Large intestine (tissue), 3 donors: ENCODE data around the gene ALX4. TPM values are rescaled to one million over a fixed set of nuclear protein-coding genes. Genes with fewer than 3 reads are reported as not detected.

Experiments
- DNase-seq, 2 donors: peaks; one replicate each; pipeline versions ENCODE4 v3.0.0 to v3.0.0-alpha.2; 2013
- H3K27ac ChIP-seq: one replicate; pipeline ENCODE4 v1.5.1; 2013; ENCODE audit warnings: low read length
- H3K27me3 ChIP-seq: 2 replicates; pipeline ENCODE4 v1.6.1; 2013; ENCODE audit warnings: low read length; ENCODE audit not compliant: control insufficient read depth, insufficient read depth
- H3K36me3 ChIP-seq: 2 replicates; pipeline ENCODE4 v1.6.1; 2013; ENCODE audit warnings: low read length; ENCODE audit not compliant: control insufficient read depth, insufficient read depth
- H3K4me1 ChIP-seq: one replicate; pipeline ENCODE4 v1.6.1; 2013; ENCODE audit warnings: low read length; ENCODE audit not compliant: control insufficient read depth, insufficient read depth
- H3K4me3 ChIP-seq: one replicate; pipeline ENCODE4 v1.5.1; 2013; ENCODE audit warnings: low read length
- H3K9me3 ChIP-seq: one replicate; pipeline ENCODE4 v1.6.1; 2013; ENCODE audit warnings: mild to moderate bottlenecking, low read depth, low read length, moderate library complexity; ENCODE audit not compliant: control insufficient read depth
- WGBS: methylation state at CpG from one replicate; pipeline ENCODE4 v1.1.5; 2013; ENCODE audit warnings: low lambda C conversion rate; ENCODE audit not compliant: insufficient coverage; 5-methylcytosine and 5-hydroxymethylcytosine counted together
- polyA plus RNA-seq: library from polyadenylated mRNA; unstranded; fragments of 120-200 nt; gene quantifications from one replicate; pipeline ENCODE4 v1.2.1, GENCODE V29; 2013

The ALX4 gene
- polyA plus RNA-seq, 1 donor = 0.13 TPM

DNA sequence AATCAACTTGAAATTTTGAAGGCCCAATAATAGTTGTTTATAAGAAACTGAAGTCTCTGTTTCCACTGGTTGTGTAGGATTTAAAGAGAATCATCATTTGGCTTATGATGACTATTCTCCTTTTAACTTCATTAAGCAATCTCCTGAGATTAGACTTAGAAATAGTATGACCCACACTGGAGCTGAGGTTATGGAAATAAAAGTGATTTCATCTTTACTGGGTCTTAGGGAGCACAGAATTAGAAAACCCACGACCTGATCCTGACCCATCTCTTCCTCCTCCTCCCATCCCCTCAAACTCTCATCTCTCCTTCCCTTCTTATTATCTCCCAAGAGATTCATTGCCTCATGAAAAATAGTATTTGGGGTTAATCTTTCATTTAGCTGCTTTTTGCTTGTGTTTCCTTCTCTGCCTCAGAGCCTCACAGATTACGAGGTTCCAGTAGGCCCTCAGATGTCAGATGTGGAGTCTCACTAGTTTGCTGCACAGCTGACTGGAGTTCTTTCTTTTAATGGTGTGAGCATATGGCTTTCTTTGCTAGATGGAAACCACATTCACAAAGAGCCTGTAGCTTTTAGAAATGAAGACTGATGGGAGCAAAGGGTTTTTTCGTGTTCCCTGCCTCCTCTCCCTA lies 85.0 kb downstream of the ALX4 start:
- Histone ChIP-seq H3K27me3 (no peaks in the 10 kb centered on the region), H3K4me3 (no peak overlapping the region), H3K9me3 (no peaks in the 10 kb centered on the region), H3K27ac (no peak overlapping the region), H3K4me1 (no peaks in the 10 kb centered on the region), H3K36me3 (peaks cover 8% of the 10 kb centered on the region)
- no peak for DNase-seq
- 100% methylated on average over 1 of the region's 3 CpGs for WGBS

DNA sequence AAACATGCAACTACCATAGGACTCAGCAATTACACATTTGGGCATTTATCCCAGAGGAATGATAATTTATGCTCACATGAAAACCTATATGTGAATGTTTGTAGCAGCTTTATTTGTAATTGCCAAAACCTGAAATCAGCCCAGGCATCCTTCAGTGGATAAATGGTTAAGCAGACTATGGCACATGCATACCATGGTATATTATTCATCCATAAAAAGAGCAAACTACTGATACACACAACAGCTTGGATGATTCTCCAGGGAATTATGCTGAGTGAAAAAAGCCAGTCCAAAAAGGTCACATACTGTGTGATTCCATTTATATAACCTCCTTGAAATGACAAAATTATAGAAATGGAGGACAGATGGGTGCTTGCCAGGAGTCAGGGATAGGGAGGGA lies 86.7 kb downstream of the ALX4 start:
- H3K27ac ChIP-seq = no peak overlapping the region
- no peaks in the 10 kb centered on the region for H3K27me3 ChIP-seq
- no peaks in the 10 kb centered on the region for H3K9me3 ChIP-seq
- H3K4me3 ChIP-seq = no peak overlapping the region
- no peaks in the 10 kb centered on the region for H3K4me1 ChIP-seq
- DNase-seq = no peak
- peaks cover 8% of the 10 kb centered on the region for H3K36me3 ChIP-seq

DNA sequence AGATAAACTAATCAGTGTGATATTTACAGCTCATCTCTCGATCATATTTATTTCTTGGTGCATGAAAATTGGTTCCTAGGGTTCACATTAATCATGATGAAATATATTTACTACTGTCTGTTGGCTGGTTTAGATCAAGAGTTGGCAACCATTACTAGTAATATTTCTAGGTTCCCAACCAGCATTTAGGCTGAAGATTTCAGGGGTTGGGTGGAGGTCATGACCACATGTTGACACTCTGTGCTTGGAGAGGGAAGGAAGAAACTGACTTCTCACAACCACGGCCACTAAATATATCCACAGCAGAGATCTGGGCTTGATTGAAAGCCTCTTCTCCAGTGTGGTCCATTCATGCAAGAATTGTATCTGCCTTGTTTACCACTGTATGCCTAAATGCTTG lies 87.9 kb downstream of the ALX4 start:
- Histone ChIP-seq H3K4me3 (no peak overlapping the region), H3K36me3 (peaks cover 8% of the 10 kb centered on the region), H3K9me3 (no peaks in the 10 kb centered on the region), H3K4me1 (no peaks in the 10 kb centered on the region), H3K27me3 (no peaks in the 10 kb centered on the region), H3K27ac (no peak overlapping the region)
- 80% methylated on average over 1 of the region's 2 CpGs for WGBS
- no peak for DNase-seq

DNA sequence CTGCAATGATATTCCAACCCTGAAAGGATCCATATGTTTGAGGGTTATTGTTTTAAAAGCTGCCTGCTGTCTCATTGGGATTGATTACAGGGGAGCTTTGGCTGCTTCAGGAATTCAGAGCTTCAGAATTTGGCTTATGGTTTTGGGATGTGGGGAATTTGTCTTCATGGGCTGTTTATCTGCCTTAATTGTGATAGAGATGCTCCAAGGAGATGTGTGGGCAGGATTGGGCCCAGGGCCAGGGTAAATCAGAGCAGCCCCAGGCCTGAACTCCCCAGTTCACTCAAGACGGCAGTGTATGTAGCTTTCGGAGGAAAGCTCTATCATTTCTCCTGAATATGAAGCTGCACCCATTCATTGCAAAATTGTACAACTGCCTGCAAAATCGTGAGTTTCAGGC lies 88.5 kb downstream of the ALX4 start:
- no CpG with 5 or more reads among the region's 3 CpGs for WGBS
- H3K9me3 ChIP-seq = no peaks in the 10 kb centered on the region
- no peaks in the 10 kb centered on the region for H3K27me3 ChIP-seq
- no peak for DNase-seq
- no peak overlapping the region for H3K4me3 ChIP-seq
- H3K36me3 ChIP-seq = peaks cover 7% of the 10 kb centered on the region
- no peaks in the 10 kb centered on the region for H3K4me1 ChIP-seq
- no peak overlapping the region for H3K27ac ChIP-seq

DNA sequence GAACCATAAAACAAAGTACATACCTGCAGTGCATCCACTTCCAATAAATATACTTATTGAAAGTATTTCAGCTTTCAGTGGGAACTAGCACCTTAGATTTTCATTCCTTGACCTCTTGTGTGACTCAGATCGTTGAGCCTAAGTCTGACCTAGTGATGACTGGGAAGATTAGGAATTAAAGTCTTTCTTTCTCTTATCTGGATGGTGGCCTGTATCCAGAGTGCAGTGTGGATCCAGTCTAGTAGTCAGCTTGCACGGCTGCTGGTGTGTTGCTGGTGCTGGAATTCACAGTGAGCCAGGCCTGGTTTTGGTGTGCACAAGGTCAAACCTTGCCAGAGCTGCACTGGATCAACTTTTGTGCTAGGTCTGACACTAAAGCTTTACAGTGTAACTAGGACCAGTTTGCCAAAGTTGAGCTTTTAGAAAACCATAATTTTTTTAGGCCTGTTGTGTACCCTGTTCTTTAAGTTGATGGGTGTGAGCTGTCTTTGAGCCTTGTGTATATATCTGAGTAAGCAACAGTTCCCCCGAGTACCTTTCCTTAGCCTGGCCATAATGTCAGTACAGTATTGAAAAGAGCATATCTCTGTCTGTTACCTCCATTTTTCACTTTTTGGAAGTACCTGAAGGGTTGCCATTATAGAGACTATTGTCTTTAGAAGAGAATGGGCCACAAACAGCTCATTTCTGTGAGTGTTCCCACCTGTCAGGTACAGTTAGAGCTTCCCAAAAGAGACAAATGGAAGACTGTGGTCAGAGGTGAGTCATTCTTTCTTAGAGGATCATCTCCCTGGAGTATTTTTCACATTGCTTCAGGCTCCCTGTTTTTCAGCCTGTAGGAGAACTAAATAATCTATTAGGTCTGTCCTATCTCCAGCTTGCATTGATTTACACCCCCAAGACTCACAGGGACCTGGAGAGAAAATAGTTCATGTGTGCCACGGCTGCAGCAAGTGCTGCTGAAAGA lies 89.8 kb downstream of the ALX4 start:
- H3K27ac ChIP-seq = no peak overlapping the region
- no peaks in the 10 kb centered on the region for H3K4me1 ChIP-seq
- H3K36me3 ChIP-seq = peaks cover under 1% of the 10 kb centered on the region
- no peak for DNase-seq
- no peaks in the 10 kb centered on the region for H3K27me3 ChIP-seq
- H3K9me3 ChIP-seq = no peaks in the 10 kb centered on the region
- no CpG with 5 or more reads among the region's 4 CpGs for WGBS
- H3K4me3 ChIP-seq = no peak overlapping the region

DNA sequence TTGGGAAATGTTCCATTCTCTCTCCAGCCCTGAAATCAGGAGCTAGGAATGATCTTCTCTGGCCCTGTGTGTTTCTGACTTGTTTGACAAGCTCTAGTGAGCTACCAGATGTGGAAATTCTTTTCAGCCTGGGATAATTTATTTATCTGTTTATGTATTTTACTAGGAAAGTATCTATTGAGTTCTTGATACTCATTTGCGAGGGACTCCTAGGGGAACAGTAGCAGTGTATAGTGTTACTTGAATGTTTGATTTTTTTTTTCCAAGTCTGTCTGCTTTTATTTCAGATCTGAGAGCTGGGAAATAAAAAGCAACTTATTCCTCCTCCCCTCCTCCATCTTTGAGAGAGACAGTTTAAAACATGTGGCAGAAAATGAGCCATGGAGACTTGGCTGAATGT lies 92.5 kb downstream of the ALX4 start:
- no peak overlapping the region for H3K4me3 ChIP-seq
- DNase-seq = no peak
- WGBS = no CpG with 5 or more reads among the region's 1 CpG
- H3K9me3 ChIP-seq = no peaks in the 10 kb centered on the region
- H3K27me3 ChIP-seq = no peaks in the 10 kb centered on the region
- no peak overlapping the region for H3K27ac ChIP-seq
- H3K4me1 ChIP-seq = no peaks in the 10 kb centered on the region
- no peaks in the 10 kb centered on the region for H3K36me3 ChIP-seq

DNA sequence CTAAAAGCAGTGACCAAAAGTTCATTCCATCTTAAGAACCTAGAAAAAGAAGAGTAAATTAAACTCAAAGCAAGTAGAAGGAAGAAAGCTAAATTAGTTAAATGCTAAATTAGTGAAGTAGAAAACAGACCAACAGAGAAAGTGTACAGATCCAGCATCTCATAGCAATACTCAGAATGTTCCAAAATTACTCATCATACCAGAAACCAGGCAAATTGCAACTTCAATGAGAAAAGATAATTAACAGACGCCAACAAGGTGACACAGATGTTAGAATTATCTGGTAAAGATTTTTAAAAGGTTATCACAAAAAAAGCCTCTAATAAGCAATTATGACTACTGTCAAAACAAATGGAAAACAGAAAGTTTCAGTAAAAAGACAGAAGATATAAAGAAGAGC lies 96.8 kb downstream of the ALX4 start:
- Histone ChIP-seq H3K36me3 (peaks cover 2% of the 10 kb centered on the region), H3K27ac (no peak overlapping the region), H3K4me3 (no peak overlapping the region), H3K4me1 (no peaks in the 10 kb centered on the region), H3K9me3 (peaks cover 6% of the 10 kb centered on the region), H3K27me3 (no peaks in the 10 kb centered on the region)
- DNase-seq = no peak
- no CpG with 5 or more reads among the region's 1 CpG for WGBS

DNA sequence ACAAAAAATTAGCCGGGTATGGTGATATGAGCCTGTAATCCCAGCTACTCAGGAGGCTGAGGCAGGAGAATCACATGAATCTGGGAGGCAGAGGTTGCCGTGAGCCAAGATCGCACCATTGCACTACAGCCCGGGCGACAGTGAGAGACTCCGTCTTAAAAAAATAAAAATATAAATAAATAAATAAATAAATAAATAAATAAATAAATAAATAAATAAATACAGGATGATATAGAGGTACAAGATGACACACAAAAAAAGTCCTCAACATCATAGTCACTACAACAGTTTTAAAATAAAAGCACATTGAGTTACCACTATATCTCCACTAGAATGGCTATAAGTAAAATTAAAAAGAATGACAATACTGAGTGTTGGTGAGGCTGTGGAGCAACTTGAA lies 97.8 kb downstream of the ALX4 start:
- Histone ChIP-seq H3K27ac (no peak overlapping the region), H3K36me3 (peaks cover 5% of the 10 kb centered on the region), H3K27me3 (no peaks in the 10 kb centered on the region), H3K4me3 (no peak overlapping the region), H3K4me1 (no peaks in the 10 kb centered on the region), H3K9me3 (peaks cover 6% of the 10 kb centered on the region)
- 97% methylated on average over 5 of the region's 6 CpGs for WGBS
- DNase-seq = no peak

Other genes with a start within 250 kb of the ALX4 start
- gene ACCS, start 243.9 kb downstream of the ALX4 start, polyA plus RNA-seq = 49.5 TPM
- gene EXT2, start 214.5 kb downstream of the ALX4 start, polyA plus RNA-seq = 51.6 TPM